ENCODE results near the gene CNBD2.

- no peak for TF ChIP-seq POLR2A (IDR thresholded peaks at IDR 0.05; ENCODE audit: low read depth, low read length)
- TF ChIP-seq POLR2AphosphoS5 (IDR thresholded peaks at IDR 0.05; ENCODE audit: low read depth, low read length) = no peak
- TF ChIP-seq TAF1 (IDR thresholded peaks at IDR 0.05; ENCODE audit: low read depth, low read length) = no peak
- TF ChIP-seq SPI1 (IDR thresholded peaks at IDR 0.05; ENCODE audit: low read depth, low read length) = no peak
- TF ChIP-seq POU2F2 (IDR thresholded peaks at IDR 0.05; ENCODE audit: low read depth, low read length) = no peak
- TF ChIP-seq PAX5 (IDR thresholded peaks at IDR 0.05; ENCODE audit: insufficient read depth, low read length, severe bottlenecking) = no peak
Observed at GRCh38 chr20:35971981-35972380, 3.6 kb downstream of the CNBD2 start.

All from GM12891 (cell line).